Femur (tissue), 1 donor: ENCODE data around the gene LDLRAP1.
A peak's percentile ranks its signal among the peaks of the same experiment; 100 is the strongest.
"Not testable (repeated sequence)": the region's sequence is repeated elsewhere in the genome, so short reads cannot be mapped to it uniquely, and the experiment has no call there.

Source experiments
- DNase-seq: peaks from one replicate; pipeline ENCODE4 v3.0.0-alpha.2; 2017

The LDLRAP1 gene

GRCh38 chr1:25543425-25544242 lies at the start of gene LDLRAP1:
Gene LDLRAP1, plus strand, starts transcription at chr1:25543606. Its CDS starts 93 bp downstream, at chr1:25543699.
- DNase-seq, result peak; percentile 85

- DNase-seq, result no peak
Observed at GRCh38 chr1:25494952-25495351, 48.5 kb upstream of the LDLRAP1 start.

GRCh38 chr1:25500694-25501093 lies 42.7 kb upstream of the LDLRAP1 start:
- DNase-seq, result no peak

- DNase-seq, result no peak
Observed at GRCh38 chr1:25501235-25502058, 42.0 kb upstream of the LDLRAP1 start.

GRCh38 chr1:25502957-25503356 lies 40.4 kb upstream of the LDLRAP1 start:
- no peak for DNase-seq

- no peak for DNase-seq
Observed at GRCh38 chr1:25503551-25504426, 39.6 kb upstream of the LDLRAP1 start.

- DNase-seq, result no peak
Observed at GRCh38 chr1:25504706-25505595, 38.5 kb upstream of the LDLRAP1 start.

GRCh38 chr1:25505656-25506385 lies 37.6 kb upstream of the LDLRAP1 start:
- no peak for DNase-seq

GRCh38 chr1:25506566-25507463 lies 36.6 kb upstream of the LDLRAP1 start:
- not testable (repeated sequence) for DNase-seq

- DNase-seq, result no peak
Observed at GRCh38 chr1:25513666-25514065, 29.7 kb upstream of the LDLRAP1 start.

- DNase-seq, result no peak
Observed at GRCh38 chr1:25515033-25515432, 28.4 kb upstream of the LDLRAP1 start.

- no peak for DNase-seq
Observed at GRCh38 chr1:25516686-25517085, 26.7 kb upstream of the LDLRAP1 start.

GRCh38 chr1:25517476-25518394 lies 25.7 kb upstream of the LDLRAP1 start:
- no peak for DNase-seq

- DNase-seq, result no peak
Observed at GRCh38 chr1:25519624-25520023, 23.8 kb upstream of the LDLRAP1 start.

- peak; percentile 64 for DNase-seq
Observed at GRCh38 chr1:25520446-25521061, 22.9 kb upstream of the LDLRAP1 start.

GRCh38 chr1:25522031-25522655 lies 21.3 kb upstream of the LDLRAP1 start:
- no peak for DNase-seq

GRCh38 chr1:25523542-25523941 lies 19.9 kb upstream of the LDLRAP1 start:
- no peak for DNase-seq
